ENCODE measurements around the gene BRSK2. TPM values are rescaled to one million over a fixed set of nuclear protein-coding genes. Genes with fewer than 3 reads are reported as not detected.

BRSK2 gene
- polyA plus RNA-seq, 1 of the 3 experiments (the other 2 are of a cell fraction): 0.64 TPM

DNA sequence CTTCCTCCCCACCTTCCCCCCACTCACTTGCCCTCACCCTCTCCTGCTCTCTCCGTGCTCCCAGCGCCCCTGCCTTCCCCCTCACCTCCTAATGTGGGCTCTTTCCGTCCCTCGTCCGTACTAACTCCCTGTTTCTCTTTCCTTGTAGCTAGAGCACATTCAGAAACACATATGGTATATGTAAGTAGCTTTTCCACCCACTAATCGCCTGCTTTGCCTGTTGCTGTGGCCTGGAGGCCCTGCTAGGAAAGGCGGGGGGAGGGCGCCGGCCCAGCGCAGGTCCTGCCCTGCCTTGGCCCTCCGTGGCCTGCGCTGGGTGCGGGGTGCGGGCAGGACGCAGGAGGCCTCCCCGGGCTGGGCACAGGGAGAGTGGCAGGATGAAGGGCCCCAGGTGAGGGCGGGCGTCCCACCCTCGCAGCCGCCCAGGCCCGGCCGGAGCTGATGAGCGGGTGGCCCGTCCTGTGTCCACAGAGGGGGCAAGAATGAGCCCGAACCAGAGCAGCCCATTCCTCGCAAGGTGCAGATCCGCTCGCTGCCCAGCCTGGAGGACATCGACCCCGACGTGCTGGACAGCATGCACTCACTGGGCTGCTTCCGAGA is 55.2 kb downstream of the BRSK2 start (continued):
- TF ChIP-seq, protein P1, sequence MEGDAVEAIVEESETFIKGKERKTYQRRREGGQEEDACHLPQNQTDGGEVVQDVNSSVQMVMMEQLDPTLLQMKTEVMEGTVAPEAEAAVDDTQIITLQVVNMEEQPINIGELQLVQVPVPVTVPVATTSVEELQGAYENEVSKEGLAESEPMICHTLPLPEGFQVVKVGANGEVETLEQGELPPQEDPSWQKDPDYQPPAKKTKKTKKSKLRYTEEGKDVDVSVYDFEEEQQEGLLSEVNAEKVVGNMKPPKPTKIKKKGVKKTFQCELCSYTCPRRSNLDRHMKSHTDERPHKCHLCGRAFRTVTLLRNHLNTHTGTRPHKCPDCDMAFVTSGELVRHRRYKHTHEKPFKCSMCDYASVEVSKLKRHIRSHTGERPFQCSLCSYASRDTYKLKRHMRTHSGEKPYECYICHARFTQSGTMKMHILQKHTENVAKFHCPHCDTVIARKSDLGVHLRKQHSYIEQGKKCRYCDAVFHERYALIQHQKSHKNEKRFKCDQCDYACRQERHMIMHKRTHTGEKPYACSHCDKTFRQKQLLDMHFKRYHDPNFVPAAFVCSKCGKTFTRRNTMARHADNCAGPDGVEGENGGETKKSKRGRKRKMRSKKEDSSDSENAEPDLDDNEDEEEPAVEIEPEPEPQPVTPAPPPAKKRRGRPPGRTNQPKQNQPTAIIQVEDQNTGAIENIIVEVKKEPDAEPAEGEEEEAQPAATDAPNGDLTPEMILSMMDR (IDR thresholded peaks at IDR 0.05): no peak
- TF ChIP-seq SMC3 (IDR thresholded peaks at IDR 0.05; ENCODE audit: low read depth, low read length): no peak
- no peak for TF ChIP-seq POLR2AphosphoS5 (IDR thresholded peaks at IDR 0.05; ENCODE audit: low read depth, low read length)
- TF ChIP-seq MXI1 (IDR thresholded peaks at IDR 0.05; ENCODE audit: low read depth, low read length): no peak
- TF ChIP-seq, protein P2, sequence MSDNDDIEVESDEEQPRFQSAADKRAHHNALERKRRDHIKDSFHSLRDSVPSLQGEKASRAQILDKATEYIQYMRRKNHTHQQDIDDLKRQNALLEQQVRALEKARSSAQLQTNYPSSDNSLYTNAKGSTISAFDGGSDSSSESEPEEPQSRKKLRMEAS (IDR thresholded peaks at IDR 0.05; ENCODE audit: low read depth): no peak

DNA sequence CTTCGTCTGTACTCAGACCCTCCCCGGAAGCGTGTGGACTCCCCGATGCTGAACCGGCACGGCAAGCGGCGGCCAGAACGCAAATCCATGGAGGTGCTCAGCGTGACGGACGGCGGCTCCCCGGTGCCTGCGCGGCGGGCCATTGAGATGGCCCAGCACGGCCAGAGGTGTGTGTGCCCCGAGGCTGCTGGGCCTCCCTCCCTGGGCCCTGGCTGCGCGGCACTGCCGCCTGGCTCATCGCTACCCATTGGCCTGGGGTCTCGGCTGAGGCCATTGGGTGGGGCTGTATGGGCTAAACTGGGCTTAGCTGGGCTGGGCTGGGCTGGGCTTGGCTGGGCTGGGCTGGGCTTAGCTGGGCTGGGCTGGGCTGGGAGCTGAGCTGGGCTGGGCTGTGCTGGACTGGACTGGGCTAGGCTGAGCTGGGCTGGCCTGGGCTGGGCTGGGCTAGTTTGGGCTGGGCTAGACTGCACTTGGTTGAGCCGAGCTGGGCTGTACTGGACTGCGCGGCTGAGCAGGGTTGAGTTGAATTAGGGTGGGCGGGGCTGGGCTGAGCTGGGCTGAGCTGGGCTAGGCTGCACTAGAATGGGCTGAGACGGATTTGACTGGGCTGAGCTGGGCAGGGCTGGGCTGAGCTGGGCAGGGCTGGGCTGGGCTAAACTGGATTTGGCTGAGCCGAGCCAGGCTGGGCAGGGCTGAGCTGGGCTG is 56.2 kb downstream of the BRSK2 start:
- no peaks in the 10 kb centered on the region for H4K20me1 ChIP-seq (ENCODE audit: insufficient read depth)
- ChIA-PET CTCF (interaction anchor here (0.9 to 1.0 kb wide), 2 partner anchors 9 to 12 kb away, joined by 3 read pairs; no protein-coding TSS in a partner anchor), POLR2A (no interaction called here)
- no peak overlapping the region for H3K27ac ChIP-seq (ENCODE audit: low read depth in 2 of 2, low read length in 1 of 2)
- no peaks in the 10 kb centered on the region for H3K36me3 ChIP-seq (replicated peaks in 1 of 2; ENCODE audit: control insufficient read depth in 1 of 2, insufficient read depth in 2 of 2, low read length in 1 of 2)
- no peaks in the 10 kb centered on the region for H3K79me2 ChIP-seq (ENCODE audit: insufficient read depth)
- H3K9me3 ChIP-seq: no peaks in the 10 kb centered on the region
- H3K9ac ChIP-seq: no peak overlapping the region
- DNase-seq: no peak
- H3K27me3 ChIP-seq (ENCODE audit: insufficient read depth): no peaks in the 10 kb centered on the region
- no peak overlapping the region for H3K4me3 ChIP-seq (ENCODE audit: low read depth in 2 of 2, low read length in 1 of 2)
- H3K4me2 ChIP-seq: no peak overlapping the region
- H3K9me2 ChIP-seq: no peaks in the 10 kb centered on the region
- WGBS (ENCODE audit: low lambda C conversion rate): 95% methylated on average over 16 of the region's 30 CpGs
- TF ChIP-seq NFIC (IDR thresholded peaks at IDR 0.05; ENCODE audit: borderline replicate concordance) (no peak), FOXM1 (IDR thresholded peaks at IDR 0.05; ENCODE audit: low read depth) (no peak)
- TF ChIP-seq, protein P3, sequence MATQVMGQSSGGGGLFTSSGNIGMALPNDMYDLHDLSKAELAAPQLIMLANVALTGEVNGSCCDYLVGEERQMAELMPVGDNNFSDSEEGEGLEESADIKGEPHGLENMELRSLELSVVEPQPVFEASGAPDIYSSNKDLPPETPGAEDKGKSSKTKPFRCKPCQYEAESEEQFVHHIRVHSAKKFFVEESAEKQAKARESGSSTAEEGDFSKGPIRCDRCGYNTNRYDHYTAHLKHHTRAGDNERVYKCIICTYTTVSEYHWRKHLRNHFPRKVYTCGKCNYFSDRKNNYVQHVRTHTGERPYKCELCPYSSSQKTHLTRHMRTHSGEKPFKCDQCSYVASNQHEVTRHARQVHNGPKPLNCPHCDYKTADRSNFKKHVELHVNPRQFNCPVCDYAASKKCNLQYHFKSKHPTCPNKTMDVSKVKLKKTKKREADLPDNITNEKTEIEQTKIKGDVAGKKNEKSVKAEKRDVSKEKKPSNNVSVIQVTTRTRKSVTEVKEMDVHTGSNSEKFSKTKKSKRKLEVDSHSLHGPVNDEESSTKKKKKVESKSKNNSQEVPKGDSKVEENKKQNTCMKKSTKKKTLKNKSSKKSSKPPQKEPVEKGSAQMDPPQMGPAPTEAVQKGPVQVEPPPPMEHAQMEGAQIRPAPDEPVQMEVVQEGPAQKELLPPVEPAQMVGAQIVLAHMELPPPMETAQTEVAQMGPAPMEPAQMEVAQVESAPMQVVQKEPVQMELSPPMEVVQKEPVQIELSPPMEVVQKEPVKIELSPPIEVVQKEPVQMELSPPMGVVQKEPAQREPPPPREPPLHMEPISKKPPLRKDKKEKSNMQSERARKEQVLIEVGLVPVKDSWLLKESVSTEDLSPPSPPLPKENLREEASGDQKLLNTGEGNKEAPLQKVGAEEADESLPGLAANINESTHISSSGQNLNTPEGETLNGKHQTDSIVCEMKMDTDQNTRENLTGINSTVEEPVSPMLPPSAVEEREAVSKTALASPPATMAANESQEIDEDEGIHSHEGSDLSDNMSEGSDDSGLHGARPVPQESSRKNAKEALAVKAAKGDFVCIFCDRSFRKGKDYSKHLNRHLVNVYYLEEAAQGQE (IDR thresholded peaks at IDR 0.05; ENCODE audit: low read depth, low read length): no peak
- no peak overlapping the region for H2AFZ ChIP-seq (ENCODE audit: low read depth)
- H3F3A ChIP-seq (replicated peaks; ENCODE audit: insufficient read depth): no peaks in the 10 kb centered on the region
- H3K4me1 ChIP-seq (ENCODE audit: control insufficient read depth in 1 of 2, insufficient read depth in 2 of 2, low read depth in 1 of 2, low read length in 1 of 2): no peaks in the 10 kb centered on the region; a peak in 1 of 4 replicates
